ENCODE measurements around the gene ZC3HAV1L. TPM values are rescaled to one million over a fixed set of nuclear protein-coding genes. Genes with fewer than 3 reads are reported as not detected.
"Not testable (repeated sequence)": the region's sequence is repeated elsewhere in the genome, so short reads cannot be mapped to it uniquely, and the experiment has no call there.

The ZC3HAV1L gene
- total RNA-seq, 1 donor from 2014 or later = 1.8 TPM

GRCh38 chr7:139032473-139032872, 3.4 kb downstream of the ZC3HAV1L start:
- Mint-ChIP-seq H3K4me1 (peaks cover 10% of the 10 kb centered on the region), H3K9me3 (no peaks in the 10 kb centered on the region), H3K36me3 (ENCODE audit: low read depth) (peaks cover 2% of the 10 kb centered on the region), H3K27ac (no peak overlapping the region), H3K4me3 (no peak overlapping the region), H3K27me3 (no peaks in the 10 kb centered on the region)
- DNase-seq (no peak), ATAC-seq (ENCODE audit: low read depth) (no peak)
- ChIA-PET POLR2A (no interaction called here), CTCF (no interaction called here)
- no peak for TF ChIP-seq CTCF (IDR thresholded peaks at IDR 0.05)
- intact Hi-C loops (cut with micrococcal nuclease) = no loop called here

- Mint-ChIP-seq H3K4me3 (no peak overlapping the region), H3K27ac (no peak overlapping the region), H3K4me1 (no peaks in the 10 kb centered on the region), H3K36me3 (ENCODE audit: low read depth) (peaks cover 2% of the 10 kb centered on the region), H3K9me3 (no peaks in the 10 kb centered on the region), H3K27me3 (no peaks in the 10 kb centered on the region)
- ChIA-PET POLR2A (no interaction called here), CTCF (interaction anchor here (1.1 kb wide), 1 partner anchor 12 kb away, joined by 5 read pairs; no protein-coding TSS in a partner anchor)
- no peak for ATAC-seq (ENCODE audit: low read depth)
- no peak for TF ChIP-seq CTCF (IDR thresholded peaks at IDR 0.05)
- no peak for DNase-seq
- intact Hi-C loops (cut with micrococcal nuclease) = no loop called here
Observed at GRCh38 chr7:139029353-139029752, 6.5 kb downstream of the ZC3HAV1L start.

- CTCF ChIA-PET = no interaction called here
- ATAC-seq (ENCODE audit: low read depth) = no peak
- no peaks in the 10 kb centered on the region for H3K4me1 Mint-ChIP-seq
- intact Hi-C loops (cut with micrococcal nuclease) = no loop called here
- H3K36me3 Mint-ChIP-seq (ENCODE audit: low read depth) = peaks cover 2% of the 10 kb centered on the region
- no peak for TF ChIP-seq CTCF (IDR thresholded peaks at IDR 0.05)
- H3K4me3 Mint-ChIP-seq = no peak overlapping the region
- H3K27ac Mint-ChIP-seq = no peak overlapping the region
- DNase-seq = no peak
- H3K27me3 Mint-ChIP-seq = no peaks in the 10 kb centered on the region
- POLR2A ChIA-PET = no interaction called here
- H3K9me3 Mint-ChIP-seq = no peaks in the 10 kb centered on the region
Observed at GRCh38 chr7:139026551-139026950, 9.3 kb downstream of the ZC3HAV1L start.

GRCh38 chr7:139025861-139026260, 10.0 kb downstream of the ZC3HAV1L start:
- ATAC-seq (ENCODE audit: low read depth); H3K4me3 Mint-ChIP-seq; H3K36me3 Mint-ChIP-seq (ENCODE audit: low read depth); CTCF ChIA-PET; intact Hi-C loops (cut with micrococcal nuclease); POLR2A ChIA-PET; H3K9me3 Mint-ChIP-seq; H3K27ac Mint-ChIP-seq; DNase-seq; H3K27me3 Mint-ChIP-seq; H3K4me1 Mint-ChIP-seq: not testable (repeated sequence)

- CTCF ChIA-PET = no interaction called here
- no peaks in the 10 kb centered on the region for H3K9me3 Mint-ChIP-seq
- H3K27me3 Mint-ChIP-seq = no peaks in the 10 kb centered on the region
- no peak overlapping the region for H3K27ac Mint-ChIP-seq
- no peak for TF ChIP-seq CTCF (IDR thresholded peaks at IDR 0.05)
- DNase-seq (no peak), ATAC-seq (ENCODE audit: low read depth) (no peak)
- H3K36me3 Mint-ChIP-seq (ENCODE audit: low read depth) = no peaks in the 10 kb centered on the region
- no peak overlapping the region for H3K4me3 Mint-ChIP-seq
- intact Hi-C loops (cut with micrococcal nuclease) = no loop called here
- POLR2A ChIA-PET = no interaction called here
- H3K4me1 Mint-ChIP-seq = no peaks in the 10 kb centered on the region
Observed at GRCh38 chr7:139023076-139023475, 12.8 kb downstream of the ZC3HAV1L start.

GRCh38 chr7:139022286-139022685, 13.6 kb downstream of the ZC3HAV1L start:
- DNase-seq (no peak), ATAC-seq (ENCODE audit: low read depth) (no peak)
- no peak for TF ChIP-seq CTCF (IDR thresholded peaks at IDR 0.05)
- no peaks in the 10 kb centered on the region for H3K9me3 Mint-ChIP-seq
- no peak overlapping the region for H3K27ac Mint-ChIP-seq
- CTCF ChIA-PET = no interaction called here
- POLR2A ChIA-PET = interaction anchor here (0.6 kb wide), 1 partner anchor 83 kb away, joined by 7 read pairs; no protein-coding TSS in a partner anchor
- intact Hi-C loops (cut with micrococcal nuclease) = no loop called here
- peaks cover under 1% of the 10 kb centered on the region for H3K4me1 Mint-ChIP-seq
- H3K36me3 Mint-ChIP-seq (ENCODE audit: low read depth) = no peaks in the 10 kb centered on the region
- H3K4me3 Mint-ChIP-seq = no peak overlapping the region
- no peaks in the 10 kb centered on the region for H3K27me3 Mint-ChIP-seq

All from activated B cell treated with CpG ODN at 0.5 μM for 24 hours (primary cell).